GM19397 (cell line): ENCODE measurements around the gene OPTN.
"Not testable (repeated sequence)": the region's sequence is repeated elsewhere in the genome, so short reads cannot be mapped to it uniquely, and the experiment has no call there.

Experiments used
- ATAC-seq: cut with Tn5 transposase; IDR thresholded peaks from one replicate; pipeline ENCODE4 v1.9.1; 2021; ENCODE audit warnings: mild to moderate bottlenecking, moderate library complexity; ENCODE audit not compliant: unreplicated experiment

OPTN gene

GRCh38 chr10:13099666-13100348 is at the start of gene OPTN:
Gene OPTN (plus strand): TSS chr10:13100163. CDS start chr10:13109123, 8,960 bp downstream.
- peak; percentile 74 for ATAC-seq

- no peak for ATAC-seq
Observed at GRCh38 chr10:13051126-13051694, 48.8 kb upstream of the OPTN start.

GRCh38 chr10:13053208-13053607 is 46.8 kb upstream of the OPTN start:
- ATAC-seq: not testable (repeated sequence)

- ATAC-seq: no peak
Observed at GRCh38 chr10:13053794-13054462, 46.0 kb upstream of the OPTN start.

- no peak for ATAC-seq
Observed at GRCh38 chr10:13054844-13055243, 45.1 kb upstream of the OPTN start.

- ATAC-seq: no peak
Observed at GRCh38 chr10:13056456-13057077, 43.4 kb upstream of the OPTN start.

- no peak for ATAC-seq
Observed at GRCh38 chr10:13062803-13063202, 37.2 kb upstream of the OPTN start.

- ATAC-seq: no peak
Observed at GRCh38 chr10:13066527-13066926, 33.4 kb upstream of the OPTN start.

- ATAC-seq: no peak
Observed at GRCh38 chr10:13067431-13067830, 32.5 kb upstream of the OPTN start.

GRCh38 chr10:13068071-13068470 is 31.9 kb upstream of the OPTN start:
- ATAC-seq: no peak

- ATAC-seq: no peak
Observed at GRCh38 chr10:13068484-13068883, 31.5 kb upstream of the OPTN start.

- no peak for ATAC-seq
Observed at GRCh38 chr10:13072339-13072738, 27.6 kb upstream of the OPTN start.

GRCh38 chr10:13074563-13075451 is 25.2 kb upstream of the OPTN start:
- ATAC-seq: no peak

GRCh38 chr10:13078912-13079775 is 20.8 kb upstream of the OPTN start:
- no peak for ATAC-seq

GRCh38 chr10:13079776-13080050 is 20.2 kb upstream of the OPTN start:
- ATAC-seq: no peak

- ATAC-seq: no peak
Observed at GRCh38 chr10:13080643-13081042, 19.3 kb upstream of the OPTN start.

GRCh38 chr10:13083700-13084099 is 16.3 kb upstream of the OPTN start:
- not testable (repeated sequence) for ATAC-seq

- ATAC-seq: no peak
Observed at GRCh38 chr10:13086056-13086455, 13.9 kb upstream of the OPTN start.

GRCh38 chr10:13087601-13087985 is 12.4 kb upstream of the OPTN start:
- no peak for ATAC-seq

- ATAC-seq: no peak
Observed at GRCh38 chr10:13087986-13088618, 11.9 kb upstream of the OPTN start.
